Kidney (tissue), 14 donors: ENCODE measurements around the gene GUK1. TPM values are rescaled to one million over a fixed set of nuclear protein-coding genes. Genes with fewer than 3 reads are reported as not detected.

Source experiments
- DNase-seq, 5 donors: peaks; one replicate each; pipeline ENCODE4 v3.0.0-alpha.2; 2013 to 2020
- FAIRE-seq: peaks from 2 replicates; lab custom pipeline; 2012; peaks lifted over from hg19 to GRCh38; lab: Jason Lieb, UNC
- H3K27ac ChIP-seq, 2 donors: one replicate each; pipeline ENCODE4 v1.7.0; 2013; ENCODE audit warnings: low read depth in 2 of 2, low read length in 2 of 2, inconsistent platforms in 1 of 2
- H3K27me3 ChIP-seq: one replicate; pipeline ENCODE4 v1.7.1; 2013; ENCODE audit warnings: low read length, inconsistent platforms; ENCODE audit not compliant: control insufficient read depth, insufficient read depth
- H3K36me3 ChIP-seq, 3 donors: one replicate each; pipeline versions ENCODE4 v1.7.0 to v1.7.1; 2013; ENCODE audit warnings: low read length in 3 of 3, control low read depth in 1 of 3, inconsistent platforms in 1 of 3; ENCODE audit not compliant: insufficient read depth in 3 of 3, control insufficient read depth in 2 of 3
- H3K4me1 ChIP-seq, 3 donors: one replicate each; pipeline versions ENCODE4 v1.7.0 to v1.7.1; 2013; ENCODE audit warnings: low read length in 3 of 3, inconsistent platforms in 1 of 3, low read depth in 1 of 3; ENCODE audit not compliant: control insufficient read depth in 2 of 3, insufficient read depth in 2 of 3
- H3K4me3 ChIP-seq, 3 donors: one replicate each; pipeline versions ENCODE4 v1.7.0 to v1.8.1; 2013; ENCODE audit warnings: low read length in 3 of 3, control low read depth in 1 of 3, inconsistent platforms in 1 of 3
- H3K9ac ChIP-seq, 3 donors: one replicate each; pipeline versions ENCODE4 v1.7.0 to v1.7.1; 2013; ENCODE audit warnings: low read length in 3 of 3, control low read depth in 1 of 3, inconsistent platforms in 1 of 3
- H3K9me3 ChIP-seq, 3 donors: one replicate each; pipeline versions ENCODE4 v1.7.0 to v1.7.1; 2013; ENCODE audit warnings: low read length in 3 of 3, control low read depth in 1 of 3, inconsistent platforms in 1 of 3; ENCODE audit not compliant: control insufficient read depth in 2 of 3, insufficient read depth in 1 of 3
- intact Hi-C: fragments of 100-400 bp; cut with DNase I; formaldehyde crosslinking; loops from one replicate; pipeline ENCODE4 v1.11.1; 2022
- polyA plus RNA-seq: library from polyadenylated mRNA; stranded (reverse); fragments of 350-450 nt; fragmentation: Illumina TruSeq; extraction: RNeasy Lipid Tissue Mini Kit (QIAGEN cat#74804); gene quantifications from one replicate; pipeline ENCODE4 v1.2.3, GENCODE V29; 2014; ENCODE audit warnings: low read depth, low replicate concordance; ENCODE audit not compliant: insufficient read depth
- total RNA-seq: library from RNA; stranded (reverse); fragmentation: NEBNext Ultra II Directional; extraction: Animal tissue kit (Norgen Biotek cat#: 25700); gene quantifications from one replicate; pipeline ENCODE4 v1.2.1, GENCODE V29; 2021
- TF ChIP-seq, protein P1 (sequence below): IDR thresholded peaks from 3 replicates; pipeline ENCODE4 v1.5.1; 2012; ENCODE audit warnings: mild to moderate bottlenecking, moderate library complexity, borderline replicate concordance; ENCODE audit not compliant: insufficient read depth; ENCODE audit errors: extremely low read depth
- donor health status: control.
- donor health status: control.
- donor health status: control.
- donor health status: control.
- donor health status: control.
- donor health status: DM: yes; HTN: yes; CAD: no.
- donor health status: Normal renal cell carcinoma (clear cell type).

GUK1 gene
- total and polyA plus RNA-seq, 2 donors from 2014 or later, result 221 to 410 TPM

DNA sequence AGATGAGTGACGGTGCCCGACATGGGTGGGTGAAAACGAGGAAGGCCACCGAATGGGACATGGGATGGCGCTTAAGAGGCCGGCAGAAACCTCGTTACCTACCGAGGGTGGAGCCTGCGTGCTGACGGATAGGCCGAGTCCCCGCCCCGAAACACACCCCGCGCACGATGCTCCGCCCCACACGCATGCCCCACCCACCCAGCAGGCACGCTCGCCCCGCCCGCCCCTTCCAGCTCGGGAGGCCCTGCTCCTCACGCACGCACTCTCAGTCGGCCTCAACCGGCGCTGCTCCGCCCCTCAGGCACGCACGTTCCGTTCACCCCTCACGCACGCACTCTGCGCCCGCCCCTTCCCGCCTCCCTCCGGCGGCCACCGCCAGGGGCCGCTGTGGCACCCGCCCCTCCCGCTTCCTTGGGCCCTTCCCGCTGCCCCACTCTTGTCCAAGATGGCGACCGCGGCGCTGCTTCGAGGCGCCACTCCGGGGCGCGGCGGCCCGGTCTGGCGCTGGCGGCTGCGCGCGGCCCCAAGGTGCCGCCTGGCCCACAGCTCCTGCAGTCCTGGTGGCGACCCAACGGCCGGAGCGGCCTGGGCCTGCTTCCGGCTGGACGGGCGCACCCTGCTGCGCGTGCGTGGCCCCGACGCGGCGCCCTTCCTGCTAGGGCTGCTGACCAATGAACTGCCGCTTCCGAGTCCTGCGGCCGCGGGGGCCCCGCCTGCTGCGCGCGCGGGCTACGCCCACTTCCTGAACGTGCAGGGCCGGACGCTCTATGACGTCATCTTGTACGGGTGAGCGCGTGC is 25.5 kb downstream of the GUK1 start, which contains the start of gene IBA57:
Gene IBA57, plus strand, starts transcription at position 433 of the 798 bp plus-strand sequence. Its CDS starts 13 bp downstream, at position 446.
- Histone ChIP-seq H3K27ac (peak within 1 kb of the TSS; percentile 99 to 100), H3K4me3 (peak within 1 kb of the TSS; percentile 77 to 85 (median 83)), H3K36me3 (no peaks in the 10 kb centered on the region), H3K27me3 (no peaks in the 10 kb centered on the region), H3K9ac (peak within 1 kb of the TSS; percentile 79 to 96 (median 80)), H3K9me3 (no peaks in the 10 kb centered on the region), H3K4me1 (peaks cover 0 to 11% (median 6%) of the 10 kb centered on the region in 3 donors)
- DNase-seq (peak; percentile 99 to 100 (median 100)), FAIRE-seq (no peak)
- intact Hi-C loops, result no loop called here
- TF ChIP-seq, protein P1, sequence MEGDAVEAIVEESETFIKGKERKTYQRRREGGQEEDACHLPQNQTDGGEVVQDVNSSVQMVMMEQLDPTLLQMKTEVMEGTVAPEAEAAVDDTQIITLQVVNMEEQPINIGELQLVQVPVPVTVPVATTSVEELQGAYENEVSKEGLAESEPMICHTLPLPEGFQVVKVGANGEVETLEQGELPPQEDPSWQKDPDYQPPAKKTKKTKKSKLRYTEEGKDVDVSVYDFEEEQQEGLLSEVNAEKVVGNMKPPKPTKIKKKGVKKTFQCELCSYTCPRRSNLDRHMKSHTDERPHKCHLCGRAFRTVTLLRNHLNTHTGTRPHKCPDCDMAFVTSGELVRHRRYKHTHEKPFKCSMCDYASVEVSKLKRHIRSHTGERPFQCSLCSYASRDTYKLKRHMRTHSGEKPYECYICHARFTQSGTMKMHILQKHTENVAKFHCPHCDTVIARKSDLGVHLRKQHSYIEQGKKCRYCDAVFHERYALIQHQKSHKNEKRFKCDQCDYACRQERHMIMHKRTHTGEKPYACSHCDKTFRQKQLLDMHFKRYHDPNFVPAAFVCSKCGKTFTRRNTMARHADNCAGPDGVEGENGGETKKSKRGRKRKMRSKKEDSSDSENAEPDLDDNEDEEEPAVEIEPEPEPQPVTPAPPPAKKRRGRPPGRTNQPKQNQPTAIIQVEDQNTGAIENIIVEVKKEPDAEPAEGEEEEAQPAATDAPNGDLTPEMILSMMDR, result peak; percentile 82

DNA sequence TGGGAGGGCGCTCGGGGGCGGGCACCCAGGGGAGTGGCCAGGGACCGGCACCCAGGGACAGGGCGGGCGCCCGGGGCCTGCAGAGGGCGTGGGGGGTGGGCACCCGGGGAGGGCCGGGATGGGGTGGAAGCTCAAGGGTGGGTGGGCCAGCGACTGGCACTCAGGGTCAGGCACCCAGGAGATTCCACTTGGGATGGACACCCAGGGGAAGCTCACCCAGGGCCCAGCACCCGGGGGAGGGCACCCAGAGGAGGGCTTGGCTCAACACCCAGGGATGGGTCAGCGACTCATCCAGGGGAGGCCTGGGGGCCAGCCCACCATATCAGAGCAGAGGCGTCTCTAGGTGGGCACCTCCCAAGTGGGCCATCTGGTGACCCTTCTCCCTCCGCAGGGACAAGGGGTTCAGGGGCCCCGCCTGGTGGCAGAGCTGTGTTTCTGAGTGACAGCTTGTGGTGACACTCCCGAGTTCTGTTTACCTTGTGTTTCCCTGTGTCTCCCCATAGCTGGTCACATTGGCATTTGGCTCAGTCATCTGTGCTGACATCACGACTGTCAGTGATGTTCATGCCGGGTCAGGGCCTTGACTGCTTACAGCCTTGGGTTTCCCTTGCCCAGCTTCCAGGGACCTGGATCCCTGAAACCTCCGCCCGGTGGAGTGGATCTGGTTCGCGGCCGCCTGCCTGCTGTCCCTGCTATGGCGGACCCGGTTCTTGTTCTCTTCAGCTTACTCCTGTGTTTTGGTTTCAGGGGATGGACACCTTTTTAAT is 26.3 kb downstream of the GUK1 start:
- Histone ChIP-seq H3K4me1 (peaks cover 0 to 11% (median 6%) of the 10 kb centered on the region in 3 donors), H3K4me3 (peak overlapping the region; percentile 58 to 83 (median 77)), H3K9ac (peak overlapping the region; percentile 49 to 96 (median 79)), H3K9me3 (no peaks in the 10 kb centered on the region), H3K36me3 (no peaks in the 10 kb centered on the region), H3K27ac (peak overlapping the region; percentile 90 to 97), H3K27me3 (no peaks in the 10 kb centered on the region)
- TF ChIP-seq, protein P1, result peak; percentile 38
- intact Hi-C loops, result no loop called here
- no peak for FAIRE-seq
- peak in 4 of 5 donors; percentile 65 to 85 (median 78) for DNase-seq

DNA sequence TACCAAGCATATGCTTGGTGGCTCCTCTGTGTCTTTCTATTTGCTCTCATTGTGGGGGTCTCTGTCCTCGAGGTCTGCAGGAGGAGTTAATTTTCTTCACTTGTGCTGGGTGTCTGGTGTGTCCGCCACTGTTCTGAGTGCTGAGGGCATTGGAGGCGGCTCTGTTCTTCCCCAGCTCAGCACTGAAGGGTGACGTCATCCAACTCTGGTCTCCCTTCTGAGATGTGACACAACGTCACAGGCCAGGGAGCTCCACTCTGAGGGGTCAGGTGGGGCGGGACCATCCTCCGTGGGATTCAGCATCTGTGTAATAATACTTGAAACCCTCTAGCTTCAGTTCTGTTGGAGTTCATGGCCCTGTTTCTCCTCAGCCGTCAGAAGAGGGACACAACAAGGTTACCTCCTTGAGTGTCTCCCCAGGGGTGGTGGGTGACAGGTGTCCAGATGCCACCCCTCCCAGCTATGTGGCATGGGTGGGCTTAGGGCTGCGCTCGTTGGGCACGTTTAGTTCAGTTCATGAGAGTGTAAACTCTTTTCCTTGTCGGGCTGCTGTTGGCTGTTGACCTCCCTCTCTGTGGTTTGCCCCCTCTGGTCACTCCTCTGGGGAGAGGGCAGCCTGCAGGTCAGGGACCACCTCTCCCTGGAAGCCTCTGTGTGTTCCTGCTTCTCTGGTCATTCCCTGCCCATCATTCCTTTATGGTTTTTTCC is 28.6 kb downstream of the GUK1 start:
- DNase-seq (peak in 2 of 5 donors; percentile 41 to 51), FAIRE-seq (no peak)
- Histone ChIP-seq H3K9ac (no peak overlapping the region), H3K36me3 (no peaks in the 10 kb centered on the region), H3K27ac (no peak overlapping the region), H3K4me1 (peaks cover 0 to 6% (median 6%) of the 10 kb centered on the region in 3 donors), H3K9me3 (no peaks in the 10 kb centered on the region), H3K27me3 (no peaks in the 10 kb centered on the region), H3K4me3 (no peak overlapping the region)
- intact Hi-C loops, result no loop called here
- TF ChIP-seq, protein P1, result no peak
